Muscle of arm (tissue), 12 donors: Measurements from ENCODE around the gene GRID2. TPM values are rescaled to one million over a fixed set of nuclear protein-coding genes. Genes with fewer than 3 reads are reported as not detected.

ENCODE experiments used
- DNase-seq: peaks from one replicate; pipeline ENCODE4 v3.0.0-alpha.2; 2013
- polyA plus RNA-seq, 12 donors: library from polyadenylated mRNA; unstranded; fragments of 120-200 nt; gene quantifications; one replicate each; pipeline ENCODE4 v1.2.1, GENCODE V29; 2013; ENCODE audit not compliant: insufficient read length in 12 of 12

The GRID2 gene
- polyA plus RNA-seq, 12 donors = 0.21 to 1.6 (median 0.53) TPM; not detected in 2

- no peak for DNase-seq
These were observed 659.1 kb downstream of the GRID2 start for GRCh38 chr4:92962831-92963230.

GRCh38 chr4:92968556-92968955 lies 664.8 kb downstream of the GRID2 start:
- DNase-seq = no peak

- DNase-seq = no peak
These were observed 665.2 kb downstream of the GRID2 start for GRCh38 chr4:92968996-92969395.

GRCh38 chr4:92969650-92970379 lies 666.0 kb downstream of the GRID2 start:
- DNase-seq = no peak

- no peak for DNase-seq
These were observed 667.2 kb downstream of the GRID2 start for GRCh38 chr4:92970996-92971395.

- no peak for DNase-seq
These were observed 684.5 kb downstream of the GRID2 start for GRCh38 chr4:92988301-92988700.

GRCh38 chr4:92992758-92993157 lies 689.0 kb downstream of the GRID2 start:
- no peak for DNase-seq

GRCh38 chr4:92994727-92995126 lies 691.0 kb downstream of the GRID2 start:
- DNase-seq = no peak

- DNase-seq = no peak
These were observed 692.8 kb downstream of the GRID2 start for GRCh38 chr4:92996533-92996932.

GRCh38 chr4:93000910-93001309 lies 697.1 kb downstream of the GRID2 start:
- no peak for DNase-seq

GRCh38 chr4:93002240-93002639 lies 698.5 kb downstream of the GRID2 start:
- no peak for DNase-seq

GRCh38 chr4:93016350-93016749 lies 712.6 kb downstream of the GRID2 start:
- no peak for DNase-seq

GRCh38 chr4:93018243-93018642 lies 714.5 kb downstream of the GRID2 start:
- no peak for DNase-seq

- DNase-seq = no peak
These were observed 715.0 kb downstream of the GRID2 start for GRCh38 chr4:93018806-93019205.

- no peak for DNase-seq
These were observed 726.0 kb downstream of the GRID2 start for GRCh38 chr4:93029769-93030168.

- DNase-seq = no peak
These were observed 726.9 kb downstream of the GRID2 start for GRCh38 chr4:93030670-93031069.

- DNase-seq = no peak
These were observed 727.8 kb downstream of the GRID2 start for GRCh38 chr4:93031431-93032098.

GRCh38 chr4:93042746-93043145 lies 739.0 kb downstream of the GRID2 start:
- DNase-seq = no peak

GRCh38 chr4:93053140-93053539 lies 749.4 kb downstream of the GRID2 start:
- DNase-seq = no peak

- no peak for DNase-seq
These were observed 758.1 kb downstream of the GRID2 start for GRCh38 chr4:93061826-93062225.

- no peak for DNase-seq
These were observed 759.6 kb downstream of the GRID2 start for GRCh38 chr4:93063325-93063724.

GRCh38 chr4:93065790-93066189 lies 762.0 kb downstream of the GRID2 start:
- DNase-seq = no peak

- DNase-seq = no peak
These were observed 763.0 kb downstream of the GRID2 start for GRCh38 chr4:93066749-93067148.

- no peak for DNase-seq
These were observed 768.5 kb downstream of the GRID2 start for GRCh38 chr4:93072292-93072691.
